Stimulated activated CD8-positive, alpha-beta memory T cell treated with anti-CD3 and anti-CD28 coated beads, Interleukin-7, amount 100 ng/mL, for 48 hours (primary cell): ENCODE measurements around the gene SYT7.

Experiments used
- DNase-seq, 2 donors: peaks; one replicate each; pipeline ENCODE4 v3.0.0-alpha.2; 2020; ENCODE audit warnings: low read depth in 1 of 2; ENCODE audit errors: extremely low read depth in 1 of 2

The SYT7 gene

DNA sequence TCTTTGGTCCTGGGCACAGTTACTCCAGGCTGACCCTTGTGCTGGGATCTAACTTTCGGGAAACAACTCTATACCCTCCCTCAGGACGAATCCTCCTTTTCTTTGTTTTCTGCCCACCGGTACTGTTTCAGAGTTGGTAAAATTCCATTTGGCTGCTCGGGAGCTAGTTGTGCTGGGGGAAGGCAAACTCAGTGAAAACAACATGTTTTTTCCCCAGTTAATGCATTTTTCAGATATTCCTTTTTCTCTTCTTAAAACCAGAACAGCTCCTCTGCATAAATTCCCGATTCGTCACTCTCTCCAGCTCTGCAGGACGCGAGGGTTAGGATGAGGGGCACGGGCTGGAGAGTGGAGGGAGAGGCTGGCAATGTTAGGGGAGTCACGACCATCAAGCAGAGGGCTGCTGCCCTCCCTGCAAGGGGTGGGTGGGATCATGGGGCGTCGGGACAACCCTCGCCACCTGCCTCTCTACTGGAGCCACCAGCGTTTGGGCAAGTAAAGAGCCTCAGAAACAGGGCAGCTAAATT is 41.0 kb downstream of the SYT7 start:
- DNase-seq, result no peak

DNA sequence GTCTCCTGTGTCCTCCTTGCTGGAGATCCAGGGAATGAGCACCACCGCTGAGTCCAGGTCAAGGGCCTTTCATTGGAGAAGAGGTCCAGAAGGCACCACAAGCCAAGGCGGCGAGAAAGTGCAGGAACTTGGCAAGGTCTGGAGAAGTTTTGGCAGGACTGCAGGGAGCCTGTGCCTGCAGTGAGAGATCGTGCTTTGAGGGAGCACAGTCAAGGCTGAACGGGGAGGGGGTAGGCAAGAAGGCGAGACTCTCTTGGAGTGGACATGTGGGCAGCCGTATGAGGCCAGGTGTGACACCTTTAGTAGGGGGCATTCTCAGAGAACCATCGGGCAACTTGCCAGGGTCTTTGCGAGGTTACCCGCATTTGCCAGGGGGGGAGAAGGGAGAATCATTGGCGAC is 41.9 kb downstream of the SYT7 start:
- DNase-seq, result no peak

DNA sequence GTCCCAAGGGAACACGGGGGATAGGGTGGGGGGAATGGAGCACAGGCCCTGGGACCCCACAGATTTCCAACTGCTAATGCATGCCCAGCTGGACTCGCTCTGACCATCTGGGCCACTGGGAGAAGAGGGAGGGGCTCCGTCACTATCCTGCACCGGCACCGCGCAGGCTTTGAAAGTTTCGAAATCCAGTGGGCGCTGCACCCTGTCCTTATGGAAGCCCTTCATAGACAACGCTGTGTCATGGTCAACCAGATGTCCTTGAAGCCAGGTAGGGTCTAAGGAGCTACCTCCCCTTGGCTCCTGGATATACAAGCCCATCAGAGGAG is 42.3 kb downstream of the SYT7 start:
- no peak for DNase-seq

DNA sequence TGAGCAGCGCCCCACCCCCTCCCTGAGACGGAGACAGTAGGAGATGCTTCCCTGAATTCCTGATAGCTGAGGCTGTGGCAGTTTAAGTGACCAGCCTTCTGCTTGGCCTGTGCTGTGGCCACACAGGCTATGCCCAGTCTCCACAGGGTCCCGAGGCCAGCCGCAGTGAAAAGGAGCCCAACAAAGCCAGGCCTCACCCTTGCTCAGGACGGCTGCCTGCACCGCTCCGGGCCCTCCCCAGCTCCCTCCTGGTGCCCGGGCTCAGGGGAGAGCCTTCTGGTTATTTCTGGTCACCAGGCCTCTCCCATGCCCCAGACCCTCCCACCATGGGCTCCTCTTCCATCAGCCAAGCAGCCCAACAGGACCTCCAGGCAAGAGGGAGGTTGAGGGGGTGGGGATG is 43.5 kb downstream of the SYT7 start:
- no peak for DNase-seq

DNA sequence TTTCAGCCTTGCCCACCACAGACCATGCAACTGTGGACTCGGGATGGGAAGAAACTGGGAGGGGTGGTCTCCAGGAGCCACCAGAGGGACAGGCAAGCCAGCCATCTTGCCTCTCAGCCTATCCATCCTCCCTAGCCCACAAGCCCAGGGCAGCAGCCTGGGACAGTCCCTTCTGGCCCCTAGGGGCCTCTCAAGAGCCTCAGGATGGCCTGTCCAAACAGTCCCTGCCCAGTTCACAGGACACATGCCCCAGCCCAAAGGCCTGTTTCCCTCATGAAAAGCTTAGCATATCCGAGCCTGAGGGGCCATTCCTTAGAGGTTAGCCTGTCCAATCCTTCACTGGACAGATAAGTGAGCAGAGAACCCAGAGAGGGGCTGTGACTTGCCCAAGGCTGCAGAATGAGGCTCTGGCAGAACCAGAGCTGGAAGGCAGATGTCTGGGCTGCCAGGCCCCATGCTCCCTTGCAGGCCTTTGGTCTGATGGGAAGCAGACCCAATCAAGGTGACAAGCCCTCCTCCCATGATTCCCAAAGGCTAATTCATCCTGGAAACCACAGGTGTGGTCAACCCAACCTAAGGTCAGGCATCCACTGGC is 44.1 kb downstream of the SYT7 start:
- no peak for DNase-seq

DNA sequence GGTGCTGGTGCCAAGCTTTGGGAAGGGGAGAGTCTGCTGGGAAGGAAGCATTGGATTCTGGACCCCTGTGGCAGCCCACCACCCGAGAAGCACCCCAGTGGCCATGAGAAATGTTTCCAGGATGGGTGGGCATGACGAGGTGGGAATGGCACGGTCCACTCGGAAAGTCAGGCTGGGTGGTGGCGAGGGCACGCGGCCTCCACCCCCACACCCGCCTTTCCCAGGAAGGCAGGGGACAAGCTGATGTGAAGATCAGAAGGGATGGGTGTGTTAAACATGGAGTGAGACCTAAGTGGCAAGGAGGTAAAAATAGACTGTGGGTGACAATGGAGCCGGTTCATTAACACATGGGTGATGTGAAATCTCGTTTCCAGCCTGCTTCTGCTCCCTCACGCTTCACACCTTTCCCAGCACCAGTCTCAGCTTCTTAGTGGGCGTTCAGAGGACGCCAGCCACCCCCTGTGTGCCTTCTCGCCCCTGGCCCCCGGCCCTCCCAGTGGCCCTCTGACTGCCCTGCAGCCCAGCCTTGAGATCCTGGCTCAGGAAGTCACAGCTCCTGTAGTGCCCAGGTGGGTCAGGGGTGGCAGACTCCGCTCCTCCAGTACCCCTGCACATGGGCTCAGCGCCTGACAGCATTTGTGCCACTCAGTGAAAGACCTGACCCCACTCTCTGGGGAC is 44.7 kb downstream of the SYT7 start:
- DNase-seq, result no peak

DNA sequence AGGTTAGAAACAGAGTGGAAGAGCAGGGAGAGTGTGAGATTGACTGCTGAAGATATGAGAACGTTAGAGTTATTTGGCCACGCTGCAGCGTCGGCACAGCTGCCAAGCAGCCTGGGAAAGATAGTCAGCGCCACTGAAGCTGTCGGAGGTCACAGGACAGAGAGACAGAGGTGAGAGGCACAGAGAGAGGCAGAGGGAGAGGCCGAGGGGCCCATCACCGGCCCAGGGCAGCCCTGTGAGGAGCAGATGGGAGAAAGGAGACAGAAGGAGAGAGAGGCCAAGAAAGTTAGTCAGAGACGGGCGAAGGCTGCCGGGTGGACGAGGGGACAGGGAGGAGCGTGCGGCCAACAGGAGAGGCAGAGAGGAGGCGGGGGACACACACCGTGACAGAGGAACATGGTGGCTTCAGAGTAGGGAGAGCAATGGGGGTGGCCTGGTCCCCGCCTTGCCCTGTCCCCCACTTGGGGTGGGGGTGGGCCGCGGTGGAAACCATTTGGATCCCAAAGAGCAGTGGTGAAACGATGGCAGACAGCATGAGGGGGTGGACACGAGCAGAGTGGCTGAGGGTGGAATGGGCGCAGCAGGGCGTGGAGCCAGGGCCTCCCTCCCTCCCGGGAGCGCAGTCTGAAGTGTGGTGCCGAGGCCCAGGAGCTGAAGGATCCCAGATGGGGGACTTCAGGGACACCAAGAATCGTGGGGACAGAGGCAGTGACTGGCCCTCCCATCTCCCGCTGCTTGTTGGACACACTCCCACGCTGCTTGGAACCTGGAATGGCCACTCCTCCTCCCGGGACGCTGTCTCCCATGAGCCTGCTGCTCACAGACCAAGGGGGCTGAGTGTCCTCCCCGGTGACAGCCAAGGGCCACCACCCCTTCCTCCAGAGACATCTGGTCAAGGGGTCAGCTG is 45.7 kb downstream of the SYT7 start:
- DNase-seq, result no peak

DNA sequence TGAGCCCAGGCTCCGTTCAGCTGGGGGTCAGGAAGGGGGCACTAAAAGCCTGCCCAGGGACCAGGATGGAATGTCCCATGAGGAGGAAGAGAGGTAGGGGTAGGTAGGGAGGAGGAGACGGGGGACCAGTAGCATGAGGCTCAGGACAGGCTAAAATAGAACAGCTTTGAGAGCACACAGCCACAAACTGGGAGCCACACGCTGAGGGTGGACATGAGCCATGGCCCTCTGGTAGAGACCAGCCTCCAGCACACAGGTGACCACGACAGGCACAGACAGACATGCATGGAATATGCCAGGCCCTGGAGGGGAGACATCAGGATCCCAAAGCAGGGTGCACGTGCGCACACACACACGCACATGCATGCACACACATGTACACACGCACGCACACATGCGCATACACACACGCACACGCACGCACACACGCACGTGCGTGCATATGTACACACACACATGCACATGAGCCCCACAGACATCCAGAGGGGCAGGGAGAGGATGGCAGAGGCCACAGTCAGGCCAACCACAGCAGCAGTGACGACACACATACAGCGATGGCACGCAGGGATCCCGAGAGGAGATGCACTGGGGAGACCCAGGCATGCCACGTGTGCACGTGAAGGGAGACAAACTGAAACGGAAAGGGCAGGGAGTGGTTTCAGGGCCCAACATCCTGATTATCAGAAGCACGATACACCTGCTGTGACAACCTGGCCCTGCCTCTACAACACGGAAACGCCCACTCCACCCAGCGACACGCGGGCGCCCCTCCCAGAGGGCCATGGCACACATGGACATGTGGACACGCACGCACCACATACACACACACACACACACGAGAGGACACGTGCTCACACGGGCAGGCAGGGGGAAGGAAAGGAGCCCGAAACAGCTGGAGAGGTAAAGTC is 46.6 kb downstream of the SYT7 start:
- DNase-seq, result no peak

DNA sequence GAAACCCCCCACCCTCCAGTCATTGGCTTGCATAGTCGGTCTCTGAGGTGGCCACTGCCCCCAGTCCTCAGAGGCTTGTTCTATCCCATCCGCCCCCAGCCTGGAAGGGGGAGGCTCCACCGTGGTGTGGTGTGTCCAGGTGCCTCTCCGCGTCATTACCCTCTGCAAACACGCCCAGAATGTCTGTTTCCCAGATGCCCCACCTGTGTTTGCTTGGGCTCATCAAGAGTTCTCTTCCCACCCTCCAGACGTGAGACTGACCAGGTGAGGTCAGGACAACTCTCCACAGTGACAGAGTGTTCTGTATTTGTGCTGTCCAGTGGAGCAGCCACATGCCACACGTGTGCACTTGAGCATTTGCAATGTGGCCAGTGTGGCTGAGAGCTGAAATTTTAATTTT is 47.5 kb downstream of the SYT7 start:
- no peak for DNase-seq

DNA sequence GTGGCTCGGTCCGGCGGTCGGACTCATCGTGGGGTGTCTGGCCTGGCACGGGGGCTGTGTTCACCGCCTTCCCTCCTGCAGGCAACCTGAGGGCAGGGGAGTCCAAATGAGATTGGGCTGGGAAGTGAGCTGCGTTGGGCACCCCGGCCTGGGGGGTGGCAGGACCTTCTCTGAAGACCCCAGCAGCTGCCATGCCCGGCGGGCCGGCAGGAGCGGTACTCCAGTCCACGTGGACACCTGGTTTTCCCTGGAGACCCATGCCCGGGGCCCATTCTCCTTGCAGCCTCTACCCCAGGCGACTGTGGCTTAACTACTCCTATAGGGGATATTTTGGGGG is 47.9 kb downstream of the SYT7 start:
- DNase-seq, result no peak

DNA sequence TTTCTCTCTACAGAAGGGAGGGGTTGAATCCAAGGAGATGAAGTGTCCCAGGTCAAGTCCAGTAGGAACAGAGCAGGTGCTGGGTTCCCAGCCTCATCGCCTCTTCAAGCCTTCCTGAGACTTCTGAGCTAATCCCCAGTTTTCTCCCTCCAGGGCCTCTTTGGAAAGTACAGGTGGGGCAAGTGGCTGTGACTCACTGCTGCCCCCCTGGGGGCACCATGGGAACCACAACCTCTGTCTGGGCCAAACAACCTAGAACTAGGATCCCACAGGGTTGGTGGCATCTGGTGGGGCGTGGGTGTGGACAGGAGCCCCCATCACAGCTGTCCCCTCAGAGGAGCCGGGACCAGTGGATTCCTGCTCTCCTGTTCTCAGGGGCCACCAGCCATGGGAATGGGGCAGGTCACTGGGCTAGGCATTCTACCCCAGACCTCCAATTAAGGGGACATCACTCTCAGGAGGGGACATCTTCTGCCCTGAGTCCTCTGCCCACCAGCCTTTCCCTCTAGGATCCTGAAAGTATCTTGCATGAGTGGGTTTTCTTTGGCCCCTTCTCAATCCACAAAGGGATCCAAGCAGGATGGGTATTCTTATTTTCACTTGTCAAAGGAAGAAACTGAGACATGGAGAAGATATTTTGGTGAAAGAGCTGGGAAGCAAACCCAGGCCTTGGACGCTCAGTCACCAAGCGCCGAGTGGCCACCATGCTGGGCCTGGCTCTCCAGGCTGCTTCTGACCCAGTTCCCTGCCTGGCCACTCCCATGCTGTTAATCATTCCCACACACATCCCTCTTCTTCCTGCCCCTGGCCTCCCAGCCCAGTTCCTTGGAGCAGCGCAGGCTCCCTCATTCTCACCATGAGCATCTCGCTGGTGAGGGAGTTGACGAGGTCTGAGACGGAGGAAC is 48.5 kb downstream of the SYT7 start:
- DNase-seq, result no peak

DNA sequence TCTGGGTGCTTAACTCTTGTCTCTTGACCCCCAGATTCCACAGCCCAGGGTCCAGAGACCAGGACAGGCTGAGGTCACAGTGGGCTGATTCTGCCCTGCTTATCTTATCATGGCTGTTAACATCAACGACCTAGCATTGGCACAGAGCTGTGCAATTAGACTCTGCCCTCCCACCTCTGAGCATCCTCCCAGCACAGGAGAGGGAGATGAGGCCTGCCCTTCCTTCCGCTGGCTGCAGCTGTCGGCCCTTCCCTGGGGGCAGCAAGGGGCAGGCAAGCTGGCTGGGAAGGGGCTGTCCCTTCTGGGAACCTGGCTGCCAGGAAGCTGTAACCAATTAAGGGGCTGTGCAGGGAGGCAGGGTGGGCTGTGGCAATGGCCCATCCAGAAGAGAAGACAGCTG is 49.8 kb downstream of the SYT7 start:
- no peak for DNase-seq

DNA sequence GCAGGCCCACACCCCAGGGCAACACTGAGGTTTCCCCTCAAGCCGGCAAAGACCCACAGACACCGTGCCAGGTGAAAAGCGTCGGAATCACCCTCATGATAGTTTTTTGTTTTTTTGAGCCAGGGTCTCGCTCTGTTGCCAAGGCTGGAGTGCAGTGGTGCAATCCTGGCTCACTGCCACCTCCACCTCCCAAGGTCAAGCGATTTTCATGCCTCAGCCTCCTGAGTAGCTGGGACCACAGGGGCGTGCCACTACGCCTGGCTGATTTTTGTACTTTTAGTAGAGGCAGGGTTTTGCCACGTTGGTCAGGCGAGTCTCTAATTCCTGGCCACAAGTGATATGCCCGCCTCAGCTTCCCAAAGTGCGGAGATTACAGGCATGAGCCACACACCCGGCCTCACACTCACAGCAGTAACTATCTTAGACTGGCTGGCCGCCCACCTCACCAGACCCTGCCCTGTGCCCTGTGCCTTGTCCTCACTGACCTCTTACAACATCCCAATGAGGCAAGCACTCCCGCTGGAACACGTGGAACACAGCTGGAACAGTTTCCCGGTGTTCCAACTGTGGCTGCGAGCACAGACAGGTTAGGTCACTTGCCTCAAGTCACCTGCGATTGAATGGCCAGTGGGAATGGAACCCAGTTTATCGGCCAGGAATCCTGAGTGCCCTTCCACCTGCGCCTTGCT is 51.2 kb downstream of the SYT7 start:
- DNase-seq, result no peak

DNA sequence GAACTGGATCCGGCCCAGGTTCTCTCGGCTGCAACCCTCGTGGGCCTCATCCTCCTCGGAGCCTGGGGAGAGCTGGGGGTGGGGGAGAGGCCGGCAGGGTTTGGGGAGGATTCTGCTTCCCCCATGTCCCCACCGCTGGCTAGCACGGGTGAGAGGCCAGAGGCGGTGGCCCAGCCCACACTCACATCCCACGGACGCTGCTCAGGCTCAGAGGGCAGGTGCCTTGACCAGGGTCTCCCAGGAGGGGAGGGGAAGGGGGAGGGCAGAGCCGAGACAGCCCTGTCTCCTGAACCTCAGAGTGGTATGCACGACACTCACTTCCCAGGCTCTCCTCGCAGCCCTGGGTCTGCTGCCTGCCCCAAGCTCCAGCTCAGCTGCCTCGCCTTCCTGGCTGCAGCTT is 52.8 kb downstream of the SYT7 start:
- DNase-seq, result no peak

DNA sequence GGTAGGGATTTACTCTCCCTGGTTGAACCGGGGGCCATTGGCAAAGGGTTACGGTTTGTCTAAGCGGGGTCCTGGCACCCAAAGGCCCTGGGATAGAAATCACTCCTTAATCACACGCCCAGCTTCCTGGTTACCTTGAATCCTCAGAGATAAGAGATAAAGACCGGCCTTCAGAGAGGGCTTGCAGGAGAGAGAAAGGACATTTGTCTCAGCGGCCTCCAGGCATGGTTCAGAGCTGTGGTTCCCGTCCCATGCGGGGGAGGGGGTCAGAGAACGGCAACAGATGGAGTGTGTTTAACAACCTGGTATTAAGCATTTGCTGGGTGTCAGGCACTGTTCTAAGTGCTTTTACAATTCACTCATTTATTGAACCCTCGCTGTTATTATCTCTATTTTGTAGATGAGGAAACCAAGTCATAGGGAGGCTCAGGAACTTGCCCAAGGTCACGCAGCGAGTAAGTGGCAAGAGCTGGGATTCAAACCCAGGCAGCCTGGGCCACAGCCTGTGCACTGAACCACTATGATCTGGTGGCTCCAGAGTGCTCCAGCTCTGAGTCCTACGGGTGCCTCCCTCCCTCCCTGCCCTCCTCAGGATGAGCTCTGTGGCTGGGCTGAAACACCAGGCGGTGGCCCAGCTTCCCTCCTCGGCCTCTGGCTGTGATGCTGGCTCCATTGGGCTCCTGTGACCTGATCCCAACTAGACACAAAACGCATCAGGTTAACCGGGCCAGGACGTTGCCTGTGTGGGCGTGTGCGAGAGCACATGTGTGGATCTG is 53.7 kb downstream of the SYT7 start:
- DNase-seq, result no peak

DNA sequence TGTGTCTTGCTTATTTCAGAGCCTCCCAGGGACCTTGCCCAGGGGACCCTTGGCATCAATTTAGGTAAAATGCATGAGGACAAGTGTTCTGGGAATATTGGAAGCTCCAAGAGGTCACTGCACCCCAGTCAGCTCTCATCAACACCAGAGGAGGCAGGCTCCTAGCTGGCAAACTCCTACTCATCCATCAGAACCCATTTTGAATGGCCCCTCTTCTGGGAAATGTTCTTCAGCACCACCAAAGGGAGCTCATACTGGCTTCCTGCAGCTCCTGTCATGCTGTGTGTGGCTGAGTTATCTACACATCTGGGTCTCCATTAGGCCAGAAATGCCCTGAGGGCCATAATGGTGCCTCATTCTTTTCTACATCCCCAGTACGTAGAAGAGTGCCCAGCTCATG is 54.6 kb downstream of the SYT7 start:
- no peak for DNase-seq

DNA sequence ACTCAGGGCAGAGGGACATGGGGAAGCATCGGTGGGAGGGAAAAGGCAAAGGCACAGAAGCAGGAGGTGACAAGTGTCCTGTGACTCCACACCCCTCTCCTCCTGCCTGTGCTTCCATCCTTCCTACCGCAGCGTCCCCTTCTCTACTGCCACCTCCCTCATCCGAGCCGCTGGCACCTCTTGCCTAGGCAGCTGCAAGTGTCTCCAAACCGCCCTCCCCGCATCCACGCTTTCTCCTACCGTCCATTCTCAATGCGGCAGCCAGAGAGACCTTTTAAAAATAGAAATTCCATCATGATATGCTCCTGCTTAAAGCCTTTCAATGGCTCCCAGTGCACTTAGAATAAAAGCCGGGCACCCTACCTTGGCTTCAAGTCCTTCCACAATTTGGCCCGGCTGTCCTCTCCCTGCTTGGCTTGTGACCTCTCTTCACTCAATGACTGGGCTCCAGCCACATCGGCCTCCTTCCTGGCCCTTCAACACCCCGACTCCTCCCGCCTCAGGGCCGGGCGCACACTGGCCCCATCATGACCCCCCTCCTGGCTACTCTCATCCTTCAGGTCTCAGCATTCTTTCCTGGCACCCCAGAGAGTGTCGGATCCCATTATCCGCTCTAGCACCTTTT is 55.8 kb downstream of the SYT7 start:
- no peak for DNase-seq

DNA sequence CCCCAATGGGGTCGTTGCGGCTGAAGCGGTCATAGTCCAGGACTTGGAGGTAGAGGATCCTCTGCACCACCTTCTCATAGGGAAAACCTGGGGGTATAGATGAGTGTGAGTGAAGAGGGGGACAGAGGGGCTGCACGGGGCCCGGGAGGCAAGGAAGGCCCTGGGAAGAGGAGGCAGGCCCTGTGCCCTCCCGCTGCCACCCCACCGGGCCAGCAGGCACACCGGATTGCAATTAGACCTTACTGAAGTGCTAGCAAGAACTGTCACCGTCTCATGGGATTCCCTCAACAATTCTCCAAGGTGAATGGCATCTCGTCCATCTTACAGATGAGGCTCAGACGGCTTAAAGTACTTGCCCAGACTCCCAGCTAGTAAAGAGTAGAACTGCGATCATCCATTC is 56.4 kb downstream of the SYT7 start:
- DNase-seq, result no peak
